SK-N-SH (cell line): ENCODE data around the gene PRKCA. TPM values are rescaled to one million over a fixed set of nuclear protein-coding genes. Genes with fewer than 3 reads are reported as not detected.

ENCODE experiments used
- CTCF ChIA-PET: fragments of 300-600, 350-600 bp; formaldehyde crosslinking; extraction: SDS; loops from one replicate; lab custom pipeline; 2021; lab: Yijun Ruan, JAX
- POLR2A ChIA-PET: fragments of 350-600 bp; sonication (Branson Sonifier 250); formaldehyde crosslinking; extraction: SDS; loops from one replicate; lab custom pipeline; 2020; ENCODE audit warnings: antibody characterized with exemption, inconsistent platforms; lab: Yijun Ruan, JAX
- DNase-seq: peaks from one replicate; pipeline ENCODE4 v3.0.0; 2012
- H2AFZ ChIP-seq: fragments of 200-600 bp; sonication (generic); 2 replicates; pipeline ENCODE4 v1.8.1; 2016; ENCODE audit warnings: antibody characterized with exemption, mild to moderate bottlenecking, low read depth
- H3F3A ChIP-seq: fragments of 200-600 bp; sonication (generic); replicated peaks from 2 replicates; pipeline ENCODE3; 2016; ENCODE audit warnings: antibody characterized with exemption, mild to moderate bottlenecking; ENCODE audit not compliant: insufficient read depth
- H3K27ac ChIP-seq, 2 experiments: fragments of 200-500 bp in 1 of 2; fragments of 200-600 bp in 1 of 2; sonication (Bioruptor generic) in 1 of 2; sonication (generic), shearing (Covaris generic) in 1 of 2; 2 replicates each; pipeline versions ENCODE4 v1.5.1 to v1.6.1; 2014 to 2016; ENCODE audit warnings: low read depth in 2 of 2, inconsistent platforms in 1 of 2, low read length in 1 of 2, mild to moderate bottlenecking in 1 of 2, mixed read lengths in 1 of 2
- H3K27me3 ChIP-seq: fragments of 200-600 bp; sonication (generic), shearing (Covaris generic); 2 replicates; pipeline ENCODE4 v1.6.1; 2016; ENCODE audit warnings: mixed run types; ENCODE audit not compliant: insufficient read depth
- H3K36me3 ChIP-seq, 2 experiments: fragments of 200-500 bp in 1 of 2; fragments of 200-600 bp in 1 of 2; sonication (Bioruptor generic) in 1 of 2; sonication (generic) in 1 of 2; replicated peaks in 1 of 2; 2 replicates each; pipeline versions ENCODE3 to v1.5.1; 2014 to 2016; ENCODE audit warnings: low read length in 1 of 2, mild to moderate bottlenecking in 1 of 2; ENCODE audit not compliant: insufficient read depth in 2 of 2, control insufficient read depth in 1 of 2
- H3K4me1 ChIP-seq, 2 experiments: fragments of 200-500 bp in 1 of 2; fragments of 200-600 bp in 1 of 2; sonication (Bioruptor generic) in 1 of 2; sonication (generic), shearing (Covaris generic) in 1 of 2; 2 replicates each; pipeline versions ENCODE4 v1.5.1 to v1.6.1; 2014 to 2016; ENCODE audit warnings: low read depth in 1 of 2, low read length in 1 of 2, mixed run types in 1 of 2; ENCODE audit not compliant: insufficient read depth in 2 of 2, control insufficient read depth in 1 of 2
- H3K4me2 ChIP-seq: fragments of 200-600 bp; sonication (generic), shearing (Covaris generic); 2 replicates; pipeline ENCODE4 v1.6.1; 2017; ENCODE audit warnings: mixed run types
- H3K4me3 ChIP-seq, 2 experiments: fragments of 200-500 bp in 1 of 2; fragments of 200-600 bp in 1 of 2; sonication (Bioruptor generic) in 1 of 2; sonication (generic), shearing (Covaris generic) in 1 of 2; 2 replicates each; pipeline versions ENCODE4 v1.5.1 to v1.8.1; 2014 to 2016; ENCODE audit warnings: low read depth in 2 of 2, inconsistent platforms in 1 of 2, low read length in 1 of 2, mild to moderate bottlenecking in 1 of 2, mixed read lengths in 1 of 2, moderate library complexity in 1 of 2
- H3K79me2 ChIP-seq: fragments of 200-600 bp; sonication (generic); 2 replicates; pipeline ENCODE4 v1.8.1; 2017; ENCODE audit warnings: mild to moderate bottlenecking; ENCODE audit not compliant: insufficient read depth
- H3K9ac ChIP-seq: fragments of 200-600 bp; sonication (generic); 2 replicates; pipeline ENCODE4 v1.6.1; 2017; ENCODE audit warnings: mixed run types
- H3K9me2 ChIP-seq: fragments of 200-600 bp; sonication (generic); 2 replicates; pipeline ENCODE4 v1.6.1; 2017; ENCODE audit warnings: mixed run types
- H3K9me3 ChIP-seq: fragments of 200-600 bp; sonication (generic); 2 replicates; pipeline ENCODE4 v1.6.1; 2017; ENCODE audit warnings: mixed run types, mild to moderate bottlenecking, moderate library complexity
- H4K20me1 ChIP-seq: fragments of 200-600 bp; sonication (generic); 2 replicates; pipeline ENCODE4 v1.6.1; 2017; ENCODE audit warnings: mild to moderate bottlenecking, mixed run types; ENCODE audit not compliant: insufficient read depth
- CHD2 ChIP-seq: fragments of 150-350 bp; IDR thresholded peaks from 2 replicates; pipeline ENCODE4 v1.6.1; 2018; ENCODE audit warnings: low read length; ENCODE audit not compliant: partially characterized antibody
- FOSL2 ChIP-seq: IDR thresholded peaks from 2 replicates; pipeline ENCODE4 v1.4.0; 2012; ENCODE audit warnings: low read depth, mild to moderate bottlenecking, moderate library complexity, borderline replicate concordance
- FOXJ3 ChIP-seq: sonication (generic); formaldehyde crosslinking; IDR thresholded peaks from 2 replicates; pipeline ENCODE4 v1.5.1; 2020; ENCODE audit warnings: mild to moderate bottlenecking, missing genetic modification reagents
- GATA2 ChIP-seq: sonication (generic); formaldehyde crosslinking; IDR thresholded peaks from 2 replicates; pipeline ENCODE4 v1.5.0; 2020; ENCODE audit warnings: mild to moderate bottlenecking, missing genetic modification reagents
- IRF3 ChIP-seq: fragments of 150-350 bp; IDR thresholded peaks from 2 replicates; pipeline ENCODE4 v1.6.1; 2016; ENCODE audit warnings: mild to moderate bottlenecking, low read depth, low read length
- MEF2A ChIP-seq: IDR thresholded peaks from 2 replicates; pipeline ENCODE4 v1.4.0; 2012; ENCODE audit warnings: low read depth, borderline replicate concordance
- NRF1 ChIP-seq: IDR thresholded peaks from 2 replicates; pipeline ENCODE4 v1.6.1; 2012; ENCODE audit warnings: low read depth, mild to moderate bottlenecking, low read length
- PBX3 ChIP-seq: IDR thresholded peaks from 2 replicates; pipeline ENCODE4; 2012
- RCOR1 ChIP-seq: fragments of 150-350 bp; IDR thresholded peaks from 2 replicates; pipeline ENCODE4 v1.6.1; 2017; ENCODE audit warnings: antibody characterized with exemption, low read length
- TAF1 ChIP-seq: IDR thresholded peaks from 2 replicates; pipeline ENCODE4 v1.6.1; 2012; ENCODE audit warnings: low read depth, mild to moderate bottlenecking, low read length, moderate library complexity, borderline replicate concordance
- TCF12 ChIP-seq: IDR thresholded peaks from 2 replicates; pipeline ENCODE4 v1.4.0; 2012
- USF1 ChIP-seq: IDR thresholded peaks from 2 replicates; pipeline ENCODE4 v1.4.0; 2012; ENCODE audit warnings: low read depth, borderline replicate concordance
- USF2 ChIP-seq: fragments of 150-350 bp; IDR thresholded peaks from 2 replicates; pipeline ENCODE4 v1.6.1; 2017; ENCODE audit warnings: antibody characterized with exemption, low read length, low read depth, borderline replicate concordance
- ZBTB33 ChIP-seq: IDR thresholded peaks from 2 replicates; pipeline ENCODE4 v1.4.0; 2012; ENCODE audit warnings: low read depth, borderline replicate concordance
- WGBS: methylation state at CpG from one replicate; pipeline ENCODE4 v1.1.6; 2017; ENCODE audit warnings: low lambda C conversion rate; 5-methylcytosine and 5-hydroxymethylcytosine counted together
- polyA plus RNA-seq, 3 experiments: library from polyadenylated mRNA; depleted of rRNA; stranded (reverse); fragments of >200 nt; gene quantifications; 2 replicates each; pipeline ENCODE4 v1.2.3, GENCODE V29; 2012

PRKCA gene
- polyA plus RNA-seq, 1 of the 3 experiments (the other 2 are of a cell fraction), result 108 TPM

GRCh38 chr17:66508896-66509844 lies 206.8 kb downstream of the PRKCA start:
- CTCF ChIA-PET, result interaction anchor here (0.9 kb wide), 1 partner anchor 194 kb away, joined by 3 read pairs; no protein-coding TSS in a partner anchor

GRCh38 chr17:66509926-66510325 lies 207.5 kb downstream of the PRKCA start:
- H3K36me3 ChIP-seq, result peaks cover 3 to 23% of the 10 kb centered on the region in 2 experiments
- CTCF ChIA-PET, result no interaction called here
- H3K9me3 ChIP-seq, result no peaks in the 10 kb centered on the region
- H3K4me1 ChIP-seq, result peaks cover 4 to 34% of the 10 kb centered on the region in 2 experiments
- no peak overlapping the region for H3K4me3 ChIP-seq
- H4K20me1 ChIP-seq, result 0 out of 2 replicates have a peak, but pooled peaks cover 7% of the 10 kb centered on the region
- H3K79me2 ChIP-seq, result peaks cover 100% of the 10 kb centered on the region
- H3F3A ChIP-seq, result peaks cover 52% of the 10 kb centered on the region
- POLR2A ChIA-PET, result no interaction called here
- no peak overlapping the region for H3K9ac ChIP-seq
- 97% methylated on average over 3 of the region's 3 CpGs for WGBS
- no peaks in the 10 kb centered on the region for H3K9me2 ChIP-seq
- DNase-seq, result no peak
- no peak overlapping the region for H2AFZ ChIP-seq
- H3K27ac ChIP-seq, result peak overlapping the region in 1 of 2 experiments; percentile 83; a peak in 2 of 4 replicates
- H3K27me3 ChIP-seq, result no peaks in the 10 kb centered on the region
- H3K4me2 ChIP-seq, result peak overlapping the region; percentile 2; the same call in 1 of the 2 replicates
- TF ChIP-seq CHD2 (no peak), MEF2A (no peak), USF1 (no peak), RCOR1 (no peak), IRF3 (no peak), GATA2 (no peak), FOXJ3 (CRISPR knock-in tag) (no peak), ZBTB33 (no peak)

More at GRCh38 chr17:66508896-66509844, 206.8 kb downstream of the PRKCA start:
- Histone ChIP-seq H3K27me3 (no peaks in the 10 kb centered on the region), H3K9me2 (no peaks in the 10 kb centered on the region), H3K9me3 (no peaks in the 10 kb centered on the region), H3K36me3 (peaks cover 0 to 16% of the 10 kb centered on the region in 2 experiments), H3F3A (peaks cover 45% of the 10 kb centered on the region), H3K9ac (no peak overlapping the region), H3K4me1 (peaks cover 4 to 34% of the 10 kb centered on the region in 2 experiments), H3K4me3 (no peak overlapping the region), H3K79me2 (peaks cover 100% of the 10 kb centered on the region), H4K20me1 (0 out of 2 replicates have a peak, but pooled peaks cover 3% of the 10 kb centered on the region), H3K4me2 (peak overlapping the region; percentile 2; the same call in 1 of the 2 replicates), H3K27ac (peak overlapping the region in 1 of 2 experiments; percentile 83; a peak in 2 of 4 replicates), H2AFZ (no peak overlapping the region)
- WGBS, result 31% methylated on average over 8 of the region's 8 CpGs
- no peak for DNase-seq
- TF ChIP-seq PBX3 (peak; percentile 6; the same call in 1 of the 2 replicates), NRF1 (no peak), CHD2 (no peak), TAF1 (no peak), TCF12 (peak; percentile 46), FOSL2 (peak; percentile 67), USF1 (no peak), USF2 (no peak)
- POLR2A ChIA-PET, result no interaction called here
